Measurements from ENCODE around the gene CLSTN1. TPM values are rescaled to one million over a fixed set of nuclear protein-coding genes. Genes with fewer than 3 reads are reported as not detected.
A peak's percentile ranks its signal among the peaks of the same experiment; 100 is the strongest.

Gene CLSTN1
- total RNA-seq = 71.0 TPM
- long read RNA-seq, full-length matches to known transcripts = 27 of 129 reads
- long read RNA-seq, partial matches to known transcripts = 60 of 129 reads
- long read RNA-seq, other reads (novel, unspliced or antisense) = 42 of 129 reads

DNA sequence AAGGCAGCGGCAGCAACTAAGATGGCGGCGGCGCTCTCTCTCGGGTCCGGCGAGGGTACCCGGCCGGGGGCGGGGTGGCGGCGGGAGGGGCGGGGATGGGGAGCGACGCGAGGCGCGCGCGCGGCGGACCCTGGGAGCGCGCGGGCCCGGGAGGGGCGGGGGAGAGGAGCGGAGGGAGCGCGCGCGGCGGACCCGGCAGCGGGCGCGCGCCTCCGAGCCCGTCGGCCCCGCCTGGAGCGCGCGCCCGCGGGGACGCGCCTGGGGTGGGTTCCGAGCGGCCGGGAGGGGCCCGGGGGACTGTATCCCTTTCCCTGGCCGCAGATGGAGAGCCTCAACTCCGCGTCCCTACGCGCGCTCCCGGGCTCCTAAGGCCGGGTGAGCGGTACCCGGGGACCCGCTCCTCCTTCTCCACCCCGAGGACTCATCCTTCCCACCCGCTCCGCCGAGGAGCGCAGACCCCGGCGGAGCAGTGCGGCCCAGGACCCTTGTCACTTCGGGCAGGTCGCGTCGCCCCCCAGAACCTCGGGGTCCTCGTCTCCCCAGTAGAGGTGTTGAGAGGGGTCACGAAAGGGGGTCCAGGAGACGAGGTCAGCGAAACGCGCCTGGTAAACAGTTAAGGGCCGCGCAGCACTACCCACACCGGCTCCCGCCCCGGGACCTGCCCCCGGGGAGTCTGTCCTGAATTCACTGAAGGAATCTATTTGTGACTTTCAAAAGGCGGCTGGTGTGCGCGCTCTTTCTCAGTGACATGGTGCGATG, at the start of gene CLSTN1:
TSS of gene CLSTN1 (minus strand) at position 23 of the 759 bp plus-strand sequence. CDS start 232 bp downstream, outside the sequence.
- no peaks in the 10 kb centered on the region for H3K9me3 ChIP-seq
- peaks cover 25% of the 10 kb centered on the region for H3K4me1 ChIP-seq
- H3K36me3 ChIP-seq = no peaks in the 10 kb centered on the region
- TF ChIP-seq, protein P1, sequence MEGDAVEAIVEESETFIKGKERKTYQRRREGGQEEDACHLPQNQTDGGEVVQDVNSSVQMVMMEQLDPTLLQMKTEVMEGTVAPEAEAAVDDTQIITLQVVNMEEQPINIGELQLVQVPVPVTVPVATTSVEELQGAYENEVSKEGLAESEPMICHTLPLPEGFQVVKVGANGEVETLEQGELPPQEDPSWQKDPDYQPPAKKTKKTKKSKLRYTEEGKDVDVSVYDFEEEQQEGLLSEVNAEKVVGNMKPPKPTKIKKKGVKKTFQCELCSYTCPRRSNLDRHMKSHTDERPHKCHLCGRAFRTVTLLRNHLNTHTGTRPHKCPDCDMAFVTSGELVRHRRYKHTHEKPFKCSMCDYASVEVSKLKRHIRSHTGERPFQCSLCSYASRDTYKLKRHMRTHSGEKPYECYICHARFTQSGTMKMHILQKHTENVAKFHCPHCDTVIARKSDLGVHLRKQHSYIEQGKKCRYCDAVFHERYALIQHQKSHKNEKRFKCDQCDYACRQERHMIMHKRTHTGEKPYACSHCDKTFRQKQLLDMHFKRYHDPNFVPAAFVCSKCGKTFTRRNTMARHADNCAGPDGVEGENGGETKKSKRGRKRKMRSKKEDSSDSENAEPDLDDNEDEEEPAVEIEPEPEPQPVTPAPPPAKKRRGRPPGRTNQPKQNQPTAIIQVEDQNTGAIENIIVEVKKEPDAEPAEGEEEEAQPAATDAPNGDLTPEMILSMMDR (IDR thresholded peaks at IDR 0.05) = no peak
- peak; percentile 94 for DNase-seq
- no peaks in the 10 kb centered on the region for H3K27me3 ChIP-seq
- H3K27ac ChIP-seq = peak within 1 kb of the TSS; percentile 69
- ATAC-seq = peak; percentile 90
- intact Hi-C loops (cut with DNase I) = no loop called here
- H3K4me3 ChIP-seq = peak within 1 kb of the TSS; percentile 79

DNA sequence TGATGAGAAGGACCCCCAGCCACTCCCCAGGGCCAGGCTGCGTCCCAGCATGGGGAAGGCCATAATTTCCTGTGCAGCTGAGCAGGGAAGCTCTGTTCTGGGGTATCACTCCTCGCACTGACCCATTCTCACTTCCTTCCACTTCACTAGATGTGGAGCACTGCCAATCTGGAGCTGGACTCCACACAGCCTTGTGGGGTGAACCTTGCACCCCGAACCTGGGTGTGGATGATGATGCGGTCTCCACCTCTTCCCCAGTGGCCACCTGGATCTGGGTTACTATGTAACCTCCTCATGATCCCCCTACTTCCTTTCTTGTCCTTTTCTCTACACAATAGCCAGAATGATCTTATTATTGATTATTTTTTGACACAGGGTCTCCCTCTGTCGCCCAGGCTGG, 49.6 kb upstream of the CLSTN1 start:
- Histone ChIP-seq H3K9me3 (no peaks in the 10 kb centered on the region), H3K27ac (no peak overlapping the region), H3K27me3 (no peaks in the 10 kb centered on the region), H3K4me3 (no peak overlapping the region), H3K36me3 (peaks cover 32% of the 10 kb centered on the region), H3K4me1 (peaks cover 5% of the 10 kb centered on the region)
- intact Hi-C loops (cut with DNase I) = no loop called here
- ATAC-seq = no peak
- TF ChIP-seq, protein P1 (IDR thresholded peaks at IDR 0.05) = no peak
- DNase-seq = no peak

DNA sequence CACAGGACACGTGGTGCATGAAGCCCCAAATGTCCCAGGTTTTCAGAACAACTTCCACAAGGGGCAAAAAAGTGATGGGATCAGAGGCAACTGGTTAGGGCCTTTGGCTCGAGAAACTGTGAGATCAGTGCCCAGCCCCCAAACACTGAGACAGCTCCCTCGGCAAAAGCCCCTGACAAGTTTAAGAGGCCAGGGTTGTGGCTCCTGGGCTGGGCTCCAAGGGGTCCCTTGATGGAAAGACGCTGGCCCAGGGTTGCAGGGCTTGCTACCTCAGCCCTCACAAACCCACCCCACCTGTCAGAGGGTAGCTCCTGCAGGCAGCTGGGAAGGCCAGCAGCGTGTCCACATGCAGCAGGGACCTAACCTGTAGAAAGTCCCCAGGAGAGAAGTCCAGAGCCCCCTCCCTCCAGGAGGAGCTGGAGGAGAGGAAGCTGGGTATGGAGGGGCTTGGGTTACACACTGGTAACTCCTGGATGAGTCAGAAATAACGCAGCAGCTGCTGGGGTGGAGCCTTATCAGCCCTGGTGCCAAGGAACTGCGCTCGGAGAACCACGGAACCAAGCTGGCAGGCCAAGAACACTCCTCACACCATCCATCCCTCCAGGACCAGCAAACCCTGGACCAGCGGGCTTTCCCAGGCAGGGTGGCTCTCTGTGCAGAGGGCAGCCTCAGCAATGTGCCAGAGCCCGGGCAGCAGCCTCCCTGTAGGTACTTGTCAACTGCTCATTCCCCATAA, 48.8 kb upstream of the CLSTN1 start:
- H3K4me1 ChIP-seq = peaks cover 5% of the 10 kb centered on the region
- H3K9me3 ChIP-seq = no peaks in the 10 kb centered on the region
- H3K36me3 ChIP-seq = peaks cover 36% of the 10 kb centered on the region
- no peak overlapping the region for H3K4me3 ChIP-seq
- no peak for DNase-seq
- TF ChIP-seq, protein P1 (IDR thresholded peaks at IDR 0.05) = no peak
- ATAC-seq = no peak
- no peak overlapping the region for H3K27ac ChIP-seq
- intact Hi-C loops (cut with DNase I) = no loop called here
- H3K27me3 ChIP-seq = no peaks in the 10 kb centered on the region

DNA sequence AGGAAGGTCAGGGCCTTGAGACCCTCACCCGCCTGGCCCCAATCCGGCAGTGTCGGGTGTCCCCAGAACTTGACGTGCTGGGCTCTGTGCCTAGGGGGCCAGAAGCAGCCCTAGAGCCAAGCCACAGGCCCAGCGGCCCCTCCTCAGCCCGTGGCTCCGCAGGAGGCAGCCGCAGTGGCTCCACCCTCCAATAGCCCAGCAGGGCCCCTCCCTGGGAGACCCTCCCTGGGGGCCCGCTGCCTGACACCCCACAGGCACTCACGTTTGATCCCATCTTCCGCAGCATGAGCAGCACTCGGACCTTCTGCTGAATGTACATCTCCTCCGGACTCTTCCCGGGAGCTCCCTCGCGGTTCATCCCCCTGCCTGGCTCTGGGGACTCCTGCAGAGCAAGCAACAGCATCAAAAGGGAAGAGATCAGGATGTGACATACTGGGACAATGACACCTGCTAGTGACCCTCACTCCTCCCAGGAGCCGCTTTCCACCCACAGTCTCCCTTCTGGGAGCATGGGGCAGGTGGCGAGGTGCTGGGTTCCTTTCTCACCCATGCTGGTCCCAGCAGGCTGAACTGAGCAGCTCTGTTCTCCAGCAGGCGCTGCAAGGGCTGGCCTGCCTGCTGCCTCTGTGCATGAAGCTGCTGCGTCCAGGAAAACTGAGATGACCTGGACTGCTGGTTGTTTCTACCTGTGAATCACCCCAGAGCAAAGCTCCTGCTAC, 48.1 kb upstream of the CLSTN1 start:
- H3K4me3 ChIP-seq = no peak overlapping the region
- no peaks in the 10 kb centered on the region for H3K27me3 ChIP-seq
- TF ChIP-seq, protein P1 (IDR thresholded peaks at IDR 0.05) = no peak
- ATAC-seq = no peak
- no peak for DNase-seq
- peaks cover 36% of the 10 kb centered on the region for H3K36me3 ChIP-seq
- no peaks in the 10 kb centered on the region for H3K9me3 ChIP-seq
- no peak overlapping the region for H3K27ac ChIP-seq
- intact Hi-C loops (cut with DNase I) = no loop called here
- peaks cover 5% of the 10 kb centered on the region for H3K4me1 ChIP-seq

DNA sequence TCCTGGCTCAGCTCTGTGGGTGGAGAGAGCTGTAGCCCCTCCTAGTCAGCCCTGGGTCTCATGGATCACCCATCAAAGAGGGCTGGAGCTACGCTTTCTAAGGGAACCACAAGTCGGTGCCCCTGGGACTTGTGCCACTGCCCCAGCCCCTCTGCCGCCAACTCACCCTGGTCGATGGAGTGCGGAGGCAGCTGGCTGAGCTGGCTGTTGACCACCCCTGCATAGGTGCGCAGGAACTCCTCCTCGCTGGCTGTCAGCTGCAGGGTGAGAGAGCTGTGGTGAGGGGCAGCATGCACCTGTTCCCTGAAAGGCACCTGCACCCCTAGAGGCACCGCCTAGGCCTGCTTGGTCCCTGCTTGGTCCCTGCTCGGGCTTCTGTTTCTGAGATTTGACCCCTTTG, 47.3 kb upstream of the CLSTN1 start:
- ATAC-seq (no peak), DNase-seq (no peak)
- intact Hi-C loops (cut with DNase I) = no loop called here
- Histone ChIP-seq H3K27me3 (no peaks in the 10 kb centered on the region), H3K4me3 (no peak overlapping the region), H3K4me1 (peaks cover 5% of the 10 kb centered on the region), H3K27ac (no peak overlapping the region), H3K36me3 (peaks cover 36% of the 10 kb centered on the region), H3K9me3 (no peaks in the 10 kb centered on the region)
- TF ChIP-seq, protein P1 (IDR thresholded peaks at IDR 0.05) = no peak
